HL-60/S4 treated with retinoic acid at 250 ng/mL for 4 days and 3 days (cell line): ENCODE measurements around the gene EME1.

ENCODE experiments used
- in situ Hi-C: fragments of 300-500 bp; cut with MboI; formaldehyde crosslinking; loops from 2 replicates; pipeline ENCODE4 v1.7.0; 2022; ENCODE audit warnings: low sequenced_read_pairs

The EME1 gene

DNA sequence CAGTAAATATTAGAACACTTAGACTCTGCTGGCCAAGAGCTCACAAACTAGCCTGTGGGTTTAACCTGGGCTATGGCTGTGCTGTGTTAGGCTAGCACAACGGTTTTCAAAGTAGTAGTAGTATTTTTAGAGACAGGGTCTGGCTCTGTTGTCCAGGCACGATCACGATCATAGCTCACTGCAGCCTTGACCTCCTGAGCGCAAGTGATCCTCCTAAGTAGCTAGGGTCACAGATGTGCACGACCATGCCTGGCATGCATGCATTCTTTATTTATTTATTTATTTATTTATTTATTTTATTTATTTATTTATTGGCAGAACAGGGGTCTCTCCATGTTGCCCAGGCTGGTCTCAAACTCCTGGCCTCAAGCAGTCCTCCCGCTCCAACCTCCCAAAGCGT is 10.4 kb upstream of the EME1 start:
- in situ Hi-C loops, result no loop called here

DNA sequence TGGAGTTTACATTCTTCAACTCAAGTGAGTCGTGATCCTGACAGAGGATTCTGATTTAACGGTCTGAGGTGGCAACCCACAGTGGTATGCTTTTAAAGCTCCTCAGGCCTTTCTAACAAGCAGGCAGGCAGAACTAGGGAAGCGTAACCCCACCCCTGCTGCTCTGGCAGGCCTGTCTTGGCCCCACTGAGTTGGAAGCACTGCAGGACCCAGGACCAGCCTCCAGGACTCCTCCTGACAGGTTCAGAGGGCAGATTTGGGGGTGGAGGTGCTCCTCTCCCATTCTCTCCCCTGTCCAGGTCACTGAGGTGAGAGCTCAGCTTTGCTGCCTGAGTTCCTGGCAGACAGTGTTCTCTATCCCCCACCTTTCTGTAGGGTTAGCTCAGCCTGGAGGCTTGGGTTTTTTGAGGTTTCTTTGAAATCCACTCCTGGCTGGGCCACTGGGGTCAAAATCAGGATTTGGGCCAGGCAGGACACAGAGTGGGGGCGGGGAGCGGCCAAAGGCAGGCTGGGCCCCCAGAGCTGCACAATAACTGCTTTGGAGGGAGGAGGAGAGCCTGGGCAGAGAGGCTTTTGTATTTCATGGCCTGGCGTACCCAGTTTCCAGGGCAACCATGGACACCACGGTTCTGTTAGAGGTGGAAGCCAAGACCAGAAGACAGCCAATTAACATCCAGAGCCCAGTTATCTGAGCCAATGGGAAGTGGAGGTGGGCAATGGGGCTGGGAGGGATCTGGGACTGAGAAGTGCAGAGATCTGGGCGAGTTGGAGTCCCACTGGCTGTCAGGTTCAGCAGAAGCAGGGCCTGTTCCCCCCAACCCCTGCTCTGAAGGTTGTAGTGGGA is 9.6 kb upstream of the EME1 start:
- in situ Hi-C loops, result no loop called here

DNA sequence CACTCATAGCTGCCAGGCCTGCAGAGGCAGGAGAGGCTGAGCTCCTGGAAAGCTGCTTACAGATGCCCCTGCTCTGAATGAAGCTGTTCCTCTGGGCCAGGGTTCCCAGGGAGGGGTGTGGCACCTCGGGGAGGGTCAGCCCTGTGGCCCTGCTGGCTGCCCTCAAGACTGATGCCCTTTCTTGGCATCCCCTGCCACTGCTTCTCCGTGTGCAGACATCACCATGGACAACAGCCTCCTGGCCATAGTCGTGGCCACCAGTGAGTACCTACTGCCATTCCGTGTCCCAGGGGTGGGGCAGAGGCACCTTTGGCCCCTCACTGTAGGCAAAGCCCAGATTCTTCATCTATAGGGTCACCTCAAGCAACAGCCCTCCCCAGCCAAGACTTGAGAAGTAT is 9.0 kb upstream of the EME1 start:
- in situ Hi-C loops, result no loop called here

DNA sequence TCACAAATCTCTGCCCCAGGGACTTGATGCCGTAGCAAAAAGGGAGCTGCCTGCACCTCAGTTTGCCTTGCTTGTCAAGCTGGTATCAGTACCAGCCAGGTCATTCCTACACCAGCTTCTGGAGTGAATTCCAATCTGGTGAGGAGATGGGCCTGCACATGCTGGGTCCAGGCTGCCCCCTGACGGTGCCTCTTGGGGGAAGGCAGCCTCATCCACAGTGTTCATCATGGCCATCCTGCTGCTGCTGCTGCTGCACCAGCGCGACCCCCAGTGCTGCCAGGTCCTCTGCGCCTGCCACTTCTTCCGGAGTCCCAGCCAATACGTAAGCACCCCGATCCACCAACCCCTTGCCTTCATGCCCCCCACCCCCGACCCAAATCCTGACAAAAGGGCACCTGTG is 8.3 kb upstream of the EME1 start:
- in situ Hi-C loops, result no loop called here

DNA sequence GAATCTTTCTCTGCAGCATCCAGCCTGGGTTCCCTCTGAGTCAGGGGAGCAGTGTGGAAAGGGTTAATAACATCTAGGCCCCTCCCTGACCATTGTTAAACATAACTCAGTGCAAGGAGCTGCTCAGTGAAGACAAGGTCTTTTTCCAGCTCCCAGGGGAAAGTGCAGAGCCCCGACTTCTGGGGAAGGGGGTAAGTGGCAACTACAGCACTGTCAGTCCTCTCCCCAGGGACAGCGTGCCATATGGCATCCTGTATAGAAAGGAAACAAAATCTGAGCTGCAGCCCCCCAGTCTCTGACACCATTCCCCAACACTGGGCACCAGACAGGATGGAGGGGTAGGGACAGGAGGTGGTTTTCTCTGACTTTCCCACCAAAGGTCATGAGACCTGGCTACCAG is 7.9 kb upstream of the EME1 start:
- in situ Hi-C loops, result no loop called here

DNA sequence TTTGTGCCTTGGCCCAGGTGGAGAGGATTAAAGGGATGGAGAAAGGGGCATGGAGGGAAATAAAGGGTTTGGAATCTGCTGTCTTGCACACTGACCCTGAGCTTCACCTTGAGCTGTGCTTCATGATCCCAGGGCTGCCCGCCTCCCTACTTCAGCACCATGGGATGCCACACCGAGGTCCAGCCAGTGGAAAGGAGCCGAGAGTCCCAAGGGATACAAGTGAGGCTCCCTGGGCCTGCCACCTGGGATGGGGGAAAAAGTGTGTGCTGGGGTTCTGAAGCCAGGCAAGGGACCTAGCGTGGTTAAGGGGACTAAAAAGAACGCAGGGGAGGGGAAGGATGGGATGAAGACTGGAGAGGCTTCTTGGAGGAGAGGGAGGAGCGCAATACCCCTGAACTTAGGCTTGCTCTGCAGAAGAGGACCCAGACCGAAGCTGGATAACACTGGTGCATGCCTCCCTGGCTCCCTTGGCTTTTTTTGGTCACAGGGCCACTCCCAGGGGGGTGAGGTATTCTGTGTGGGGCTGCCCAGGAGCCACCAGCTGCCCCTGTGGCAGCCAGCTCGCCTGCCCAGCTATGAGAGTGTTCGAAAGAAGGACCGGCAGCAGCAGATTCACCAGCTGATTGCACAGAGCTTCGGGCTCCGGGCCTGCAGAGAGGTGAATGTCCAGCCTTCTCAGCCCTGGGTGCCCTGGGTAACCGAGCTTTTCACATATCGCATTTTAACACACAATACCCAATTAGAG is 7.2 kb upstream of the EME1 start:
- in situ Hi-C loops, result no loop called here

DNA sequence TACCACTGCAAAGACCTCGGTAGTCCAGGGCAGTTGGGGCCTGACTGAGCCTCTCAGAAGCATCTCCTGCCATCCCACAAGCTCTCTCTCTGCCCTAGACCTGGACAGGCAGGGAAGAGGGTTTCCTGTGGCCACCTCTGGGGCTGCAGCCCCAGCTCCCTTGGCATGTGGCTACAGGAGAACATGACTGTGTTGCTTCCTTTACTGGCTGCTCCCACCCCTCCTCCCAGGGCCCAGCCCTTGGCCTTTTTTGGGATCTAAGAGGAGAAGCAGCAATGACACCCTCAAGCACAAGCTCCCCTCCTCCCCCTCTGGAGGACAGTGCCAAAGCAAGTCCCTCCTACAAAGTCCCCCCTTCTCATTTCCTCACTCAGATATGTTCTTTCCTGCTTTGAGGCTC is 5.6 kb upstream of the EME1 start:
- in situ Hi-C loops, result no loop called here

DNA sequence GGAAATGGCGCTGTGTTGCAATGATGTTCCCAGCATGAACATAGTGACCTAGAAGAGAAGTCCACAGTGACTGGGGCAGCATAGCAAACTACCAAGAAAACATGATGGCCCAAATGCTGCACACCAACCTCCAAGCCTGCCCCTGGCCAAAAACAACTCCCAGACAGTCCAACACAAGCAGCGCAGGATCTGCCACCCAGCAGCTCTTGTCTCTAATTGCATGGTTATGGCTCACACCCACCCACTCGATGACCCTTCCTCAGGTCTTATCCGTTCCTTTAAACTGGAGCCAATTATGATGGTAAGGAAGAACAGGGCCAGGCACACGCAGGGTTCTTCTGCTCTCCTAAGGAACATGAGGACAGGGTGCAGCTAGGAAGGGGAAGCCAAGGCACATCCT is 3.0 kb upstream of the EME1 start:
- in situ Hi-C loops, result no loop called here

DNA sequence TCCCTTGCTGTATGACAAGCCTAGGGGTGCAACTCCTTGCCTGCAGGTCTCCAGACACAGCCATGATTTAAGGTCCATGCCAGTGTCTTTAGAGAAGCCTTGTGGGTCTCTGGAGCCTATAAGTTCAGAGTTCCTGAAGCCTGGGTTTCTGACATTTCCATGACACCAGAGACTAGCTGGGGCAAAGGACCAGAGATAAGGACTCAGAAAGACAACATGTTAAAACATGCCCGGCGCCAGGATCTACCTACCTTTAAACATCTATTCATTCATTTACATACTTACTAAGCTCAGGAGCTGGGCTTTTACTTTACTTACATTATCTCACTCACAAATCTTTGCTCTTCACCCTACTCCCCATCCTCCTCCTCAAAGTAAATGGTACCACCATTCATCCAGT is 1.5 kb upstream of the EME1 start:
- in situ Hi-C loops, result no loop called here

DNA sequence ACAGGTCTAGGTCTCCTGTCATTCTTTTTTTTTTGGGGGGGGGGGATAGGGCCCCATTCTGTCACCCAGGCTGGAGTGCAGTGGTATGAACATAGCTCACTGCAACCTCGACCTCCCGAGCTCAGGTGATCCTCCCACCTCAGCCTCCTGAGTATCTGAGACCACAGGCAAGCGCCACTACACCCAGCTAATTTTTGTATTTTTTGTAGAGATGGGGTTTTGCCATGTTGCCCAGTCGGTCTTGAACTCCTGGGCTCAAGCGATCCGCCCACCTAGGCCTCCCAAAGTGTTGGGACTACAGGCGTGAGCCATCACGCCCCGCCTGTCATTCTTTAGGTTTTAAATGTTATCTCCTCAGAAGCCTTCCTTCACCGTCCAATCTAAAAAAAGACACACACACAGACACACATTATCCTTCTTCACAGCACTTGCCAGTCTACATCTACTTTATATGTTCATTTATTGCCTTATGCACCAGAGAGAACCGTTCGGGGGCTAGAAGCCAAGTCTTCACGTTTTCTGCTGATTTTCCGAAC is 739 bp upstream of the EME1 start:
- in situ Hi-C loops, result no loop called here

DNA sequence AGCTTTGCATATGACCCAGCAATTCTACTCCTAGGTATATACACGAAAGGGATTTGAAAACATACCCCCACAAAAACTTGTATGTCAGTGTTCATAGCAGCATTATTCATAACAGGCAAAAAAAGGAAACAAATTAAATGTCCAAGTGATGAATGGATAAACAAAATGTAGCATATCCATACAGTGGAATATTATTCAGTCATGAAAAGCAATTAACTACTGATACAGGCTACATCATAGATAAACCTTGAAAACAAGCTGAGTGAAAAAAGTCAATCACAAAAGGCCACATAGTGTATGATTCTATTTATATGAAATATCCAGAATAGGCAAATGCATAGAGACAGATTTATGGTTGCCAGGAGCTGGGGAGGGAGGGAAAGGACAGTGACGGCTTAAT is 676 bp downstream of the EME1 start:
- in situ Hi-C loops, result no loop called here

DNA sequence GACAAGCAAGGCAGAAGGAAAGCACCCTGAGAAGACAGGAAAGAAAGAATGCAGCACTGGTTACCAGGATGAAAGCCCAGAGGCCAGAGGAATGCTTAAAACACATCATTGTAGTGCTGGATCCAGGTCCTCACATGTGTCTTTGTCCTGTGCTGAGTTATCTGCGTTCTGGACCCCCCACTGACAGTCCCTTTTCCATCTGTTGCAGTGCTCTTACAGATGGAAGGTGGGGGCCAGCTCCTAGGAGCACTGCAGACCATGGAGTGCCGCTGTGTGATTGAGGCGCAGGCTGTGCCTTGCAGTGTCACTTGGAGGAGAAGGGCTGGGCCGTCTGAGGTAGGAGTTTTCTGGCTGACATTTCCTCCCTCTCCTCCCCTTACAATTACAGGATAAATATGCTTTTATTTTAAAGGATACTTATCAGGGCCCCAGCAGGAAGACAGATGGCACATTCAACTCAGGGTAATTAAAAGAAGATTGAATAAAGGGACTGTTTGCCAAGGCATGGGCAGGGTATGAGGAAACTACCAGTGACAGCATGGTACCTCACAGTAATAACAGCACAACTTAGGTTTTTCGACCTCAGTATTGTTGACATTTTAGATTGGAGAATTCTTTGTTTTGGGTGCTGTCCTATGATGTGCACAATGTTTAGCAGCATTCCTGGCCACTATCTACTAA is 3.0 kb downstream of the EME1 start:
- in situ Hi-C loops, result no loop called here

DNA sequence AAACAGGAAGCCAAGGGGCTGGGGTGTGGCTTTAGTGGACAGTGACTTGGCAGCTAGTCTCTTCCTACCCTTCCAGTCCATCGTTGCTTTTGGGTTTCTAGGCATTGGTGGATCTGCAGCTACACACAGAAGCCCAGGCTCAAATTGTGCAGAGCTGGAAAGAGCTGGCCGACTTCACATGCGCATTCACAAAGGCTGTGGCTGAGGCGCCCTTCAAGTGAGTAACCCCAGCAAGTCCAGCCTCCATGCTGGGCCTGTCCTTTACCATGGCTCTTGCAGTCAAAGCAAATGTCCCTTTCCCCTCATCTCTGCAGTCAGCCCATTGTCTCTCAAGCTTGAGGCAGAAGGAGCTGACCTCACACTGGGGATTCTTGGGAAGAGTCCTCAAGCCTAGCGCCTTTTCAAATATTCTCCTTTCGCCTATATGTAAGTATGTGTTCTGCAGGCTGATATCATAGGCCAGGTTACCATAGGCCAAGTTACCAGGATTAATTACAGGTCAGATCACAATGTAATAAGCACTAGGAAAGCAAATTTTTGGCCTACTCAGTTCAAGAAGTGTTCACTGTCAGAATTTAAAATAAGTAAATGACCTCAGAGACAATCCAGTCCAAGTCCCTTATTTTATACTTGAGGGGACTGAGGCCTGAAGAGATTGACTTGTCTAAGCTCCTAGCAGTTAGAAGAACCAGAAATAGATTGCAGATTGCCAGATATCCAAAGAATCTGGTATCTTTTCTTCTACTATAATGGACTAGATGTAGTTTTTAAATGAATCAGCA is 6.5 kb downstream of the EME1 start:
- in situ Hi-C loops, result no loop called here

DNA sequence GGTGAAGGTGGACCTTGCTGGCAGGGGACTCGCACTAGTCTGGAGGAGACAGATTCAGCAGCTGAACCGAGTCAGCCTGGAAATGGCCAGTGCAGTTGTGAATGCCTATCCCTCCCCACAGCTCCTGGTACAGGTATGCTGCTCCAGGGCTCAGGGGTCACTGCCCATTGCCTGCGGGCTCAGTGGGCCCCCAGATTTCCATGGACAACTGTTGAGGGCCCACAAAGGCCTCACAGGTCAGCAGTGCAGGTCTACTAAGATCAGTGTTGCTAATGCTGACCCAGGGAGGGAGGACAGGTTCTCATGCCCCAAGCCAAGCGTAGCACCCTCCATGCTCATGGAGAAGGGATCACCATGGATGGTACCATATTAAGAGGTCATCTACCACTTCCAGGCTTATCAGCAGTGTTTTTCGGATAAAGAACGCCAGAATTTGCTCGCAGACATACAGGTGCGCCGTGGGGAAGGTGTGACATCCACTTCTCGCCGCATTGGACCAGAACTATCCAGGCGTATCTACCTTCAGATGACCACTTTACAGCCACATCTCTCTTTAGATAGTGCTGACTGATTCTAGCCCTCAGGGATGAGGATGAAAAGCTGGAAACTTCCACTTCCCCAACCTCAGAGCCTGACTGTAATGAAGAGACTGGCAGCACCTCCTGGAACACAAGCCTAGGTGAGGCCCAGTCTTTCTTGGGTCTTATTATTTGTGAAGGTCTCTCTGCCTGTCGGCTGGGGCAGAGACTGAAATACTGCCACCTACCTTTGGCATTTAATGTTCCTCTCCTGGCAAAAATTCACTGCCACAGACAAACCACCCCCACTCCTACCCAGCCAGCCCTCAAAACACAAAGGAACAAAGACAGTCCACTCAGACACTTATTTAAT is 7.6 kb downstream of the EME1 start:
- in situ Hi-C loops, result no loop called here

DNA sequence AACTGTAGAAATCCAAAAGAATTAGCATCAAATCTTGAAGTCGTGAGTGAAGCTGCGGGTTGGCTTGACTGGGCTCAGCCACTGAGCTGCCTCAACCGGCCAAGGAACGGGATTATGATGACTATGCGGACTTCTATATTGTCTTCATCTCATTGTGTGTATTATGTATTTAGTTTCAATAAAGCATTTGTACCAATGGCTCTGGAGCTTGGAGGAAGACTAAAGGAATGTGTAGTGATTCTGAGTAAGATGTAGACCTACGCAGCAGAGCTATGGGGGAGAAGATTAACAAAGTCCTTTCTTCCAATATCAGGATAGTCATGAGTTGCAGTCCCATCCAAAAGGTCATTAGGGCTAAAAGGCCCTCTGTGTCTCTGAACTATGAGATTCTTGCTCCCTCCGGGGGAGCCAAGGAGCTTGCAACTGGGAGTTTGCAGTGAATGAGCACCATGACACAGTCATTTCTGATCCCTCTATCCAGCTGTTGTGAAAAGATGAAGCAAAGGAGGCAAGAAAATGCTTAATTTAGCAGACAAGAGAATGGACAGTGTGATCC is 8.3 kb downstream of the EME1 start:
- in situ Hi-C loops, result no loop called here

DNA sequence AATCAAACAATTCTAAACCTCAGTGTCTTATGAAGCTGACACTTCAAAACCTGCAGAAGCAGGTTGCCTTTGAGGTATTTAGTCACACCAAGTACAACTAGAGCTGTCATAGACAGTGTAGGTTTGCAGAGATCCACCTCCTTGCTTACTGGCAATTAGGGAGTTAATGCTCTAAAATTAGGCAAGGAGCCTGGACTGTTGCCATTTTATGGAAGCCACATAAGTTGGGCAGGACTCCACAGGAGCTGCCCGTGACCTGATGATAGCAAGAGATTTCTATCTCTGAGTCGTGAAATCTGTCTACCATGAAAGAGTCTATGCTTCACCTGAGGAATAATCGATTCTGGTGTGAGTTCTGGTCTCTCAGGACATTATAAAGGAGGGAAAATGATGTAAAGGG is 8.9 kb downstream of the EME1 start:
- in situ Hi-C loops, result no loop called here

DNA sequence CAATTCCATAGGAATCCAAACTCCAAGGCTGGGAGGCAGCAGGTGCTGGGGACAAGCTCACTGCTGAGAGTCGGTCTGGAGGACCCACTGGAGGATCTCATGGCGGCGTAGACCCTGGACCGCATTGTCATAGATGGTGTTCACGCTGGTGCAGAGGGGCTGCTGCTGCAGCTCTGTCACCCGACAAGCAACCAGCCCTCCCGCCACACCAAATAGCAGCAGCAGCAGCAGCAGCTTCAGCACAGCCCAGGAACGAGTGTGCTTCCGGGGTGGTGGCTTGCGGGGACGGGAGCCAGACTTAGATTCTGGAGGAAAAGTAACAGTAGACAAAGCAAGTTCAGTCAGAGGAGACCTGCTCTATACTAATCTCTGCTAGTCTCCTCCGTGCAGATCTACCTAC is 9.9 kb downstream of the EME1 start:
- in situ Hi-C loops, result no loop called here

DNA sequence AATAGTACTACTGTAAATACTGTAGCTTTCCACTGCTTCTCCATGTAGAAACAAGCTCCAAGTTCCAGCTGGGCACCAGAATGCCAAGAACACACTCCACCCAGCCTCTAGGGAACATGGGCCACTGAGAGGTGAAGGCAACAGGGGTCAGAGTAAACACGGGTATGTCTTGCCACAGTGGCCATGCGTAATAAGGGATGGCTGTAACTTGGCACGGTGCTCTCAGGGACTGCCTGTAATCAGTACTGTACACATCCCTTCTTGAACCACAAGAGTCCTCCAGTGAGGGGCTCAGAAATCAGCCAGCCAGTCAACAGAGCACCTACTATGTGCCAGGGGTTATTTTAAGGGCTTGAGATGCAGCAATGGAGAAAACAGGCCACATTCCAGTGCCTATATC is 13.5 kb downstream of the EME1 start:
- in situ Hi-C loops, result no loop called here

DNA sequence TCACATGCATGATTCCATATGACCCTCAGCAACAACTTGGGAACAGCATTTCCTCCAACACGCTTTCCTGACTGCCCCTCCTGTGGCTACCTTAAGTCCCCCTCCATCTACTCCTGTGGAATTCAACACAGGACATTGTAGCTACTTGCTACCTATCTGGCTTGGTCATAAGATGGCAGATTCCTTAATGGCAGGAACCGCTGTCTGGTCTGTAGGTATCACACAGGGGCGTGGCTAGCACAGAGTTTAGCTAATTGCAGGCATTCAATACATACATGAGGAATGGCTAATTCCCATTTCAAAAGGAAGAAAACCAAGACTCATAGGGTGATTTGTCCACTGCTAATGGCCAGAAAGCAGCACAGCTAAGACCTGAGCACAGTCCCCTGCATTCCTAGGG is 15.7 kb downstream of the EME1 start:
- in situ Hi-C loops, result no loop called here

DNA sequence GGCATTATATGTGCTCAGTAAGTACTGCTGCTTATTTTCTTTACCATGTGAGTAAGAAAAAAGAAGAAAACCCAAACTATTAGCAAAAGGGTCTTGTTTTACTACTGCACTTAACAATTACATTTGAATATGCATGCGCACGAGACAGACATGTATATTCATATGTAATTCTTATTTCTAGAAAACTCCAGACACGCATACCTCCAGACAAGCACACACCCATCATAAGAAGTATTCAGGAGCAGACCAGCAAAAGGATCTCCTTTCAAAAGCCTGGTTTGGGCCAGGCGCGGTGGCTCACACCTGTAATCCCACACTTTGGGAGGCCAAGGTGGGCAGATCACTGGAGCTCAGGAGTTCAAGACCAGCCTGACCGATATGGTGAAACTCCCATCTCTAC is 16.5 kb downstream of the EME1 start:
- in situ Hi-C loops, result no loop called here
